Measurements from ENCODE around the gene PKIG.

DNA sequence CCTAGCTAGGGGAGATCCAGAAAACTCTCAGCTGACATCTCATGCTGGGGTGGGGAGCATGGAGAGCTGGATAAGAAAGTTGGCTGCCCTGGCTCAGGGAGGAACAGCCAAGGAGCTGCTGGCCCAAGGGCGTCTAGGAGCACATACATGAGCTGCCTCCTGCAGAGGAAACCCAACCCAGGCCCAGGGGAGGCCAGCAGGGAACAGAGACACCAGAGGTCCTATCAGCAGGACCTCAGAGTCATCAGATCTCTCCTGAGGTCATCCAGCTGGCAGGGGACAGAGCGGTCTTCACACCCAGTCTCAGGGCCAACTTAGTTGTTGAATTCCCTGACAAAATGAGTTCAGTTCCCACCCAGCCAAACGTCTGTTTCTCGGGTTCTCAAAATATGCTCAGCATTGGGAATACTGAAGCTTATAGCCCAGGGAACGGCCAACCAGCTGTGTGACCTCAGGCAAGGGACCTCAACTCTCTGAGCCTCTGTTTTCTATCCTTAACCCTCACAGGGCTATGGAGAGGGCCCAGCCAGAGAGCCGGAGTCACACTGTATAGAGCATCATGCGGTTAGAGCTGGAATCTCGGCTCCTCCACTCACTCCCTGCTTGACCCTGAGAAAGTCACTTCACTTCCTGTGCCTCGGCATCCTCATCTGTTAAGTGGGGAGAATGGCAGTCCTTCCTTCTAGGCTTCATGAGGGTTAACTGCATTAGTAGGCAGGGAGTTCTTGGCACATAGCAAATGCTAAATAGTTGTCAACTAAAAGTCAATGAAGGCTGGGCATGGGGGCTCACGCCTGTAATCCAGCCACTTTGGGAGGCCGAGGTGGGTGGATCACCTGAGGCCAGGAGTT is 55.4 kb downstream of the PKIG start:
- TF ChIP-seq, protein P1, sequence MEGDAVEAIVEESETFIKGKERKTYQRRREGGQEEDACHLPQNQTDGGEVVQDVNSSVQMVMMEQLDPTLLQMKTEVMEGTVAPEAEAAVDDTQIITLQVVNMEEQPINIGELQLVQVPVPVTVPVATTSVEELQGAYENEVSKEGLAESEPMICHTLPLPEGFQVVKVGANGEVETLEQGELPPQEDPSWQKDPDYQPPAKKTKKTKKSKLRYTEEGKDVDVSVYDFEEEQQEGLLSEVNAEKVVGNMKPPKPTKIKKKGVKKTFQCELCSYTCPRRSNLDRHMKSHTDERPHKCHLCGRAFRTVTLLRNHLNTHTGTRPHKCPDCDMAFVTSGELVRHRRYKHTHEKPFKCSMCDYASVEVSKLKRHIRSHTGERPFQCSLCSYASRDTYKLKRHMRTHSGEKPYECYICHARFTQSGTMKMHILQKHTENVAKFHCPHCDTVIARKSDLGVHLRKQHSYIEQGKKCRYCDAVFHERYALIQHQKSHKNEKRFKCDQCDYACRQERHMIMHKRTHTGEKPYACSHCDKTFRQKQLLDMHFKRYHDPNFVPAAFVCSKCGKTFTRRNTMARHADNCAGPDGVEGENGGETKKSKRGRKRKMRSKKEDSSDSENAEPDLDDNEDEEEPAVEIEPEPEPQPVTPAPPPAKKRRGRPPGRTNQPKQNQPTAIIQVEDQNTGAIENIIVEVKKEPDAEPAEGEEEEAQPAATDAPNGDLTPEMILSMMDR (IDR thresholded peaks at IDR 0.05): no peak
- TF ChIP-seq POLR2A (IDR thresholded peaks at IDR 0.05; ENCODE audit: low read depth) (no peak), EP300 (IDR thresholded peaks at IDR 0.05) (no peak)

Measured in esophagus muscularis mucosa (tissue), 4 donors.